Jurkat, Clone E6-1 (cell line): ENCODE results near the gene OAF.
"Not testable (repeated sequence)": the region's sequence is repeated elsewhere in the genome, so short reads cannot be mapped to it uniquely, and the experiment has no call there.

Experiments
- DNase-seq: peaks from one replicate; pipeline ENCODE4 v3.0.0-alpha.2; 2011; ENCODE audit warnings: low read depth, low spot score
- H3K4me3 ChIP-seq: 2 replicates; pipeline ENCODE4 v1.5.1; 2011; ENCODE audit warnings: mild to moderate bottlenecking, low read length, control low read depth, moderate library complexity

OAF gene

GRCh38 chr11:120257346-120257745 is 46.5 kb downstream of the OAF start:
- H3K4me3 ChIP-seq, result no peak overlapping the region
- DNase-seq, result no peak

GRCh38 chr11:120258661-120259060 is 47.8 kb downstream of the OAF start:
- DNase-seq, result no peak
- no peak overlapping the region for H3K4me3 ChIP-seq

GRCh38 chr11:120259241-120259640 is 48.4 kb downstream of the OAF start:
- no peak overlapping the region for H3K4me3 ChIP-seq
- no peak for DNase-seq

- H3K4me3 ChIP-seq, result no peak overlapping the region
- no peak for DNase-seq
Observed at GRCh38 chr11:120259988-120260565, 49.2 kb downstream of the OAF start.

- no peak overlapping the region for H3K4me3 ChIP-seq
- DNase-seq, result no peak
Observed at GRCh38 chr11:120260616-120261015, 49.8 kb downstream of the OAF start.

- DNase-seq, result no peak
Observed at GRCh38 chr11:120261321-120261720, 50.5 kb downstream of the OAF start.

GRCh38 chr11:120261931-120262330 is 51.1 kb downstream of the OAF start:
- no peak overlapping the region for H3K4me3 ChIP-seq
- DNase-seq, result no peak

More at GRCh38 chr11:120261321-120261720, 50.5 kb downstream of the OAF start:
- no peak overlapping the region for H3K4me3 ChIP-seq

GRCh38 chr11:120267319-120267718 is 56.5 kb downstream of the OAF start:
- DNase-seq, result no peak
- H3K4me3 ChIP-seq, result no peak overlapping the region

- H3K4me3 ChIP-seq, result no peak overlapping the region
- DNase-seq, result no peak
Observed at GRCh38 chr11:120268686-120269085, 57.9 kb downstream of the OAF start.

- no peak for DNase-seq
- H3K4me3 ChIP-seq, result no peak overlapping the region
Observed at GRCh38 chr11:120270386-120270785, 59.6 kb downstream of the OAF start.

GRCh38 chr11:120271672-120272071 is 60.8 kb downstream of the OAF start:
- no peak for DNase-seq
- no peak overlapping the region for H3K4me3 ChIP-seq

- no peak for DNase-seq
- no peak overlapping the region for H3K4me3 ChIP-seq
Observed at GRCh38 chr11:120272303-120272702, 61.5 kb downstream of the OAF start.

- DNase-seq, result no peak
- no peak overlapping the region for H3K4me3 ChIP-seq
Observed at GRCh38 chr11:120273432-120273831, 62.6 kb downstream of the OAF start.

GRCh38 chr11:120273956-120274355 is 63.1 kb downstream of the OAF start:
- H3K4me3 ChIP-seq, DNase-seq: not testable (repeated sequence)

- no peak for DNase-seq
- no peak overlapping the region for H3K4me3 ChIP-seq
Observed at GRCh38 chr11:120279502-120279901, 68.7 kb downstream of the OAF start.
